Smooth muscle cell (in vitro differentiated cells): Measurements from ENCODE around the gene CLEC1A. TPM values are rescaled to one million over a fixed set of nuclear protein-coding genes. Genes with fewer than 3 reads are reported as not detected.

Source experiments
- DNase-seq: peaks from one replicate; lab custom pipeline; 2025; ENCODE audit not compliant: unreplicated experiment; lab: John Stamatoyannopoulos, UW
- H2AFZ ChIP-seq: fragments of 200-600 bp; sonication (generic); 2 replicates; pipeline ENCODE4 v1.6.0; 2016; ENCODE audit warnings: antibody characterized with exemption, low read depth, mild to moderate bottlenecking
- H3F3A ChIP-seq: fragments of 200-600 bp; sonication (generic); 2 replicates; pipeline ENCODE4 v1.6.0; 2017; ENCODE audit warnings: antibody characterized with exemption, low read depth
- H3K27ac ChIP-seq: fragments of 200-600 bp; sonication (generic); 2 replicates; pipeline ENCODE4 v1.5.1; 2016; ENCODE audit warnings: low read depth, mild to moderate bottlenecking
- H3K27me3 ChIP-seq: fragments of 200-600 bp; sonication (generic); 2 replicates; pipeline ENCODE4 v1.6.1; 2016; ENCODE audit warnings: low read depth, mild to moderate bottlenecking
- H3K36me3 ChIP-seq: fragments of 200-600 bp; sonication (generic); 2 replicates; pipeline ENCODE4 v1.5.1; 2016; ENCODE audit warnings: low read depth
- H3K4me1 ChIP-seq: fragments of 200-600 bp; sonication (generic); 2 replicates; pipeline ENCODE4 v1.5.1; 2016; ENCODE audit warnings: low read depth
- H3K4me2 ChIP-seq: fragments of 200-600 bp; sonication (generic); 2 replicates; pipeline ENCODE4 v1.6.0; 2016; ENCODE audit warnings: mild to moderate bottlenecking
- H3K4me3 ChIP-seq: fragments of 200-600 bp; sonication (generic); 2 replicates; pipeline ENCODE4 v1.5.1; 2016; ENCODE audit warnings: mild to moderate bottlenecking
- H3K79me2 ChIP-seq: fragments of 200-600 bp; sonication (generic); 2 replicates; pipeline ENCODE4 v1.6.0; 2016; ENCODE audit warnings: low read depth, mild to moderate bottlenecking
- H3K9ac ChIP-seq: fragments of 200-600 bp; sonication (generic); 2 replicates; pipeline ENCODE4 v1.6.0; 2016; ENCODE audit warnings: low read depth
- H3K9me3 ChIP-seq: fragments of 200-600 bp; sonication (generic); replicated peaks from 2 replicates; pipeline ENCODE4 v1.5.1; 2016; ENCODE audit warnings: low read depth
- H4K20me1 ChIP-seq: fragments of 200-600 bp; sonication (generic); 2 replicates; pipeline ENCODE4 v1.6.0; 2016; ENCODE audit warnings: low read depth
- CTCF ChIP-seq: fragments of 200-600 bp; sonication (generic); IDR thresholded peaks from 2 replicates; pipeline ENCODE4 v1.5.1; 2017; ENCODE audit warnings: borderline replicate concordance, mild to moderate bottlenecking, antibody characterized with exemption; ENCODE audit not compliant: insufficient read depth, poor library complexity, severe bottlenecking
- WGBS: methylation state at CpG from one replicate; pipeline ENCODE4 v1.1.7; 2016; ENCODE audit warnings: low lambda C conversion rate; 5-methylcytosine and 5-hydroxymethylcytosine counted together
- polyA plus RNA-seq: library from polyadenylated mRNA; unstranded; fragments of >200 nt; fragmentation: Nextera tagmentation; extraction: Ambion mirVana; gene quantifications from 2 replicates; pipeline ENCODE4 v1.2.1, GENCODE V29; 2016
- total RNA-seq: library from RNA; depleted of rRNA; stranded (reverse); fragments of >200 nt; gene quantifications from 2 replicates; pipeline ENCODE4 v1.2.3, GENCODE V29; 2014

Gene CLEC1A
- total and polyA plus RNA-seq, 2 experiments from 2014 or later, result not detected

- Histone ChIP-seq H3K4me2 (peak overlapping the region; percentile 31), H4K20me1 (no peaks in the 10 kb centered on the region), H3K4me1 (no peaks in the 10 kb centered on the region), H3K27ac (peak overlapping the region; percentile 23), H3K9me3 (no peaks in the 10 kb centered on the region), H3F3A (no peaks in the 10 kb centered on the region), H3K79me2 (no peaks in the 10 kb centered on the region), H3K27me3 (no peaks in the 10 kb centered on the region), H3K36me3 (no peaks in the 10 kb centered on the region), H3K4me3 (no peak overlapping the region), H3K9ac (no peak overlapping the region), H2AFZ (peak overlapping the region; percentile 73)
- 29% methylated on average over 4 of the region's 4 CpGs for WGBS
- DNase-seq, result no peak
- TF ChIP-seq CTCF, result no peak
Observed at GRCh38 chr12:10069099-10069498, 29.7 kb downstream of the CLEC1A start.

GRCh38 chr12:10068644-10069043, 30.1 kb downstream of the CLEC1A start:
- H3K4me2 ChIP-seq, result peak overlapping the region; percentile 31
- no peak overlapping the region for H3K9ac ChIP-seq
- no peaks in the 10 kb centered on the region for H3K27me3 ChIP-seq
- no peaks in the 10 kb centered on the region for H3K36me3 ChIP-seq
- H3F3A ChIP-seq, result no peaks in the 10 kb centered on the region
- peak overlapping the region; percentile 23 for H3K27ac ChIP-seq
- H3K4me3 ChIP-seq, result no peak overlapping the region
- H3K4me1 ChIP-seq, result no peaks in the 10 kb centered on the region
- H2AFZ ChIP-seq, result peak overlapping the region; percentile 73
- no peak for DNase-seq
- H4K20me1 ChIP-seq, result no peaks in the 10 kb centered on the region
- 96% methylated on average over 1 of the region's 1 CpG for WGBS
- H3K79me2 ChIP-seq, result no peaks in the 10 kb centered on the region
- TF ChIP-seq CTCF, result no peak
- H3K9me3 ChIP-seq, result no peaks in the 10 kb centered on the region

GRCh38 chr12:10067942-10068341, 30.8 kb downstream of the CLEC1A start:
- Histone ChIP-seq H4K20me1 (no peaks in the 10 kb centered on the region), H3K27me3 (no peaks in the 10 kb centered on the region), H2AFZ (peak overlapping the region; percentile 17), H3K9me3 (no peaks in the 10 kb centered on the region), H3K4me2 (no peak overlapping the region), H3K4me3 (no peak overlapping the region), H3K4me1 (no peaks in the 10 kb centered on the region), H3K27ac (no peak overlapping the region), H3K79me2 (no peaks in the 10 kb centered on the region), H3K36me3 (no peaks in the 10 kb centered on the region), H3K9ac (no peak overlapping the region), H3F3A (no peaks in the 10 kb centered on the region)
- 10% methylated on average over 3 of the region's 3 CpGs for WGBS
- TF ChIP-seq CTCF, result no peak
- DNase-seq, result no peak

- Histone ChIP-seq H3F3A (no peaks in the 10 kb centered on the region), H4K20me1 (no peaks in the 10 kb centered on the region), H3K27ac (no peak overlapping the region), H2AFZ (no peak overlapping the region), H3K79me2 (no peaks in the 10 kb centered on the region), H3K4me1 (no peaks in the 10 kb centered on the region), H3K27me3 (no peaks in the 10 kb centered on the region), H3K36me3 (no peaks in the 10 kb centered on the region), H3K4me2 (no peak overlapping the region), H3K4me3 (no peak overlapping the region), H3K9ac (no peak overlapping the region), H3K9me3 (no peaks in the 10 kb centered on the region)
- 89% methylated on average over 4 of the region's 4 CpGs for WGBS
- no peak for DNase-seq
- TF ChIP-seq CTCF, result no peak
Observed at GRCh38 chr12:10067264-10067663, 31.5 kb downstream of the CLEC1A start.
